ENCODE results near the gene CD151. TPM values are rescaled to one million over a fixed set of nuclear protein-coding genes. Genes with fewer than 3 reads are reported as not detected.

CD151 gene
- total RNA-seq, 2 experiments from 2014 or later: 0.28 to 0.84 TPM

DNA sequence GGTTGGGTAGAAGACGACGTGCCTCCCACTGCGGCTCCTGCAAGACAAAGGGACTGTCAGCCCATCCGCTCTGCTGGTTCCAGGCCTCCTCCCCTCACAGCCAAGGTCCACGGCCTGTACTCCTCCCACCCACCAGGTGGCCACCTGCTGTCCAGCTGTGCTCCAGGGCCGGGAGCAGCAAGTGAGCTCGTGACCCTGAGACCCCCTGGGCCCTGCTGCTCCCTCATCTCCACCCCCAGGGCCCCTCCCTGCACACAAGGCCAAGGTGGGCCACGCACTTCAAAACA, 37.3 kb downstream of the CD151 start:
- H3K4me3 ChIP-seq (ENCODE audit: low read depth, low read length, poor library complexity, severe bottlenecking): no peak overlapping the region
- no peak overlapping the region for H3K27ac ChIP-seq (ENCODE audit: low read depth, low read length, poor library complexity, severe bottlenecking)

DNA sequence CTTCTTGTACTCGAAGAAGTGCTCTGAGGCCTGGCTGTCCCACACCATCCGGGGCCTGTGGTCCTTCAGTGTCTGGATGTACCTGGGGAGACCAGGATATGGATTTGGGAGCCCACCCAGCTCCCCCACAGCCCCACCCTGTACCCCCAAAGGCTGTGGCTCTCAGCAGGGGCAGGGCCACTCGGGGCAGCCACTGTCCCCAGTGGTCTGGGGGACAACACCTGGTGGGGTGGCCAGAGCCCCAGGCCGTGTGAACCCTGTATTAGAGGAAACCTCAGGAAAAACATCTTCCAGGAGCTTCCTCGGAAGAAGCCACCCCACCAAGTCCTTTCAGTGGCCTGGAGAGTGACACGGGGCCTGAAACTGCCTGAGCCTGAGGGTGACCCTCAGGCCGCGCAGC, 37.7 kb downstream of the CD151 start:
- Histone ChIP-seq H4K20me1 (ENCODE audit: insufficient read depth, low read length) (no peaks in the 10 kb centered on the region), H3K9me2 (ENCODE audit: insufficient read depth, low read length) (no peaks in the 10 kb centered on the region), H3K36me3 (ENCODE audit: insufficient read depth, low read length) (peaks cover 5% of the 10 kb centered on the region; the same call in 1 of the 2 replicates), H3K4me2 (ENCODE audit: low read length) (no peak overlapping the region), H3K4me1 (ENCODE audit: insufficient read depth, low read length, poor library complexity, severe bottlenecking) (no peaks in the 10 kb centered on the region), H2AFZ (ENCODE audit: low read length) (no peak overlapping the region), H3K4me3 (ENCODE audit: low read depth, low read length, poor library complexity, severe bottlenecking) (no peak overlapping the region), H3K79me2 (ENCODE audit: insufficient read depth, low read depth, low read length) (no peaks in the 10 kb centered on the region), H3K27ac (ENCODE audit: low read depth, low read length, poor library complexity, severe bottlenecking) (no peak overlapping the region), H3K9me3 (ENCODE audit: low read length) (no peaks in the 10 kb centered on the region)
- POLR2A ChIA-PET: interaction anchor here (0.5 kb wide), 1 partner anchor 111 kb away, joined by 4 read pairs; no protein-coding TSS in a partner anchor
- CTCF ChIA-PET (ENCODE audit: unreplicated experiment): no interaction called here
- BruUV-seq (replicated peaks): no TSS peak
- no peak for DNase-seq (ENCODE audit: low spot score)
- TF ChIP-seq, protein P1, sequence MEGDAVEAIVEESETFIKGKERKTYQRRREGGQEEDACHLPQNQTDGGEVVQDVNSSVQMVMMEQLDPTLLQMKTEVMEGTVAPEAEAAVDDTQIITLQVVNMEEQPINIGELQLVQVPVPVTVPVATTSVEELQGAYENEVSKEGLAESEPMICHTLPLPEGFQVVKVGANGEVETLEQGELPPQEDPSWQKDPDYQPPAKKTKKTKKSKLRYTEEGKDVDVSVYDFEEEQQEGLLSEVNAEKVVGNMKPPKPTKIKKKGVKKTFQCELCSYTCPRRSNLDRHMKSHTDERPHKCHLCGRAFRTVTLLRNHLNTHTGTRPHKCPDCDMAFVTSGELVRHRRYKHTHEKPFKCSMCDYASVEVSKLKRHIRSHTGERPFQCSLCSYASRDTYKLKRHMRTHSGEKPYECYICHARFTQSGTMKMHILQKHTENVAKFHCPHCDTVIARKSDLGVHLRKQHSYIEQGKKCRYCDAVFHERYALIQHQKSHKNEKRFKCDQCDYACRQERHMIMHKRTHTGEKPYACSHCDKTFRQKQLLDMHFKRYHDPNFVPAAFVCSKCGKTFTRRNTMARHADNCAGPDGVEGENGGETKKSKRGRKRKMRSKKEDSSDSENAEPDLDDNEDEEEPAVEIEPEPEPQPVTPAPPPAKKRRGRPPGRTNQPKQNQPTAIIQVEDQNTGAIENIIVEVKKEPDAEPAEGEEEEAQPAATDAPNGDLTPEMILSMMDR (conservative IDR thresholded peaks at IDR 0.05; ENCODE audit: low read length): no peak
- no peak for TF ChIP-seq EZH2phosphoT487 (IDR thresholded peaks at IDR 0.05; ENCODE audit: borderline replicate concordance, low read depth, low read length)
- intact Hi-C loops (cut with micrococcal nuclease; ENCODE audit: unreplicated experiment): no loop called here

More for the DNA sequence above, 37.3 kb downstream of the CD151 start:
- H3K4me2 ChIP-seq (ENCODE audit: low read length): no peak overlapping the region
- peaks cover 5% of the 10 kb centered on the region; the same call in 1 of the 2 replicates for H3K36me3 ChIP-seq (ENCODE audit: insufficient read depth, low read length)
- no TSS peak for BruUV-seq (replicated peaks)
- DNase-seq (ENCODE audit: low spot score): no peak
- H2AFZ ChIP-seq (ENCODE audit: low read length): no peak overlapping the region
- no peaks in the 10 kb centered on the region for H3K4me1 ChIP-seq (ENCODE audit: insufficient read depth, low read length, poor library complexity, severe bottlenecking)
- POLR2A ChIA-PET: interaction anchor here (0.5 kb wide), 1 partner anchor 111 kb away, joined by 4 read pairs; no protein-coding TSS in a partner anchor
- H3K79me2 ChIP-seq (ENCODE audit: insufficient read depth, low read depth, low read length): no peaks in the 10 kb centered on the region
- no peaks in the 10 kb centered on the region for H3K9me2 ChIP-seq (ENCODE audit: insufficient read depth, low read length)
- CTCF ChIA-PET (ENCODE audit: unreplicated experiment): no interaction called here
- H3K9me3 ChIP-seq (ENCODE audit: low read length): no peaks in the 10 kb centered on the region
- no peak for TF ChIP-seq EZH2phosphoT487 (IDR thresholded peaks at IDR 0.05; ENCODE audit: borderline replicate concordance, low read depth, low read length)
- TF ChIP-seq, protein P1 (conservative IDR thresholded peaks at IDR 0.05; ENCODE audit: low read length): no peak
- H4K20me1 ChIP-seq (ENCODE audit: insufficient read depth, low read length): no peaks in the 10 kb centered on the region
- intact Hi-C loops (cut with micrococcal nuclease; ENCODE audit: unreplicated experiment): no loop called here

DNA sequence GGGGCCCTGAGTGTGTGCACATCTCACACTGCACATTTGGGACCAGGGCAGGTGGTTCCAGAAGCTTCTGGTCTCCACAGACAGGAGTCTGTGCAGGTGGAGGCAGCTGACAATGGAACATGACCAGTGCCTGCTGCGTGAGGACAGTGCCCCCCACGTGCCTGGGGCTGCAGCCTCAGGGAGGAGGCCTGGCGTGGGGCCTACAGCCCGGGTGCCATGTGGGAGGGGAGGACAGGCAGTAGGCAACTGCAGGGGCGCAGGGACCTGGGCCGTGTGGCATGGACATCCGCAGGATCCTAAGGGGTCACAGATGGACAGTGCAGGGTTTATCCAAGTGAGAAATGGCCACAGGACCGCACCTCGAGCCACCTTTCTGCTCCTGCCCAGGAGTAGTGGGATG, 38.7 kb downstream of the CD151 start:
- H2AFZ ChIP-seq (ENCODE audit: low read length): no peak overlapping the region
- no peaks in the 10 kb centered on the region for H3K79me2 ChIP-seq (ENCODE audit: insufficient read depth, low read depth, low read length)
- no peaks in the 10 kb centered on the region for H3K4me1 ChIP-seq (ENCODE audit: insufficient read depth, low read length, poor library complexity, severe bottlenecking)
- no peak overlapping the region for H3K4me3 ChIP-seq (ENCODE audit: low read depth, low read length, poor library complexity, severe bottlenecking)
- peaks cover 5% of the 10 kb centered on the region; the same call in 1 of the 2 replicates for H3K36me3 ChIP-seq (ENCODE audit: insufficient read depth, low read length)
- POLR2A ChIA-PET: no interaction called here
- intact Hi-C loops (cut with micrococcal nuclease; ENCODE audit: unreplicated experiment): no loop called here
- no peak for TF ChIP-seq EZH2phosphoT487 (IDR thresholded peaks at IDR 0.05; ENCODE audit: borderline replicate concordance, low read depth, low read length)
- TF ChIP-seq, protein P1 (conservative IDR thresholded peaks at IDR 0.05; ENCODE audit: low read length): no peak
- H3K27ac ChIP-seq (ENCODE audit: low read depth, low read length, poor library complexity, severe bottlenecking): no peak overlapping the region
- H3K9me3 ChIP-seq (ENCODE audit: low read length): no peaks in the 10 kb centered on the region
- no peaks in the 10 kb centered on the region for H3K9me2 ChIP-seq (ENCODE audit: insufficient read depth, low read length)
- no peak overlapping the region for H3K4me2 ChIP-seq (ENCODE audit: low read length)
- no peak for DNase-seq (ENCODE audit: low spot score)
- H4K20me1 ChIP-seq (ENCODE audit: insufficient read depth, low read length): no peaks in the 10 kb centered on the region
- BruUV-seq (replicated peaks): no TSS peak
- CTCF ChIA-PET (ENCODE audit: unreplicated experiment): no interaction called here
